ENCODE measurements around the gene MYDGF. TPM values are rescaled to one million over a fixed set of nuclear protein-coding genes. Genes with fewer than 3 reads are reported as not detected.

The MYDGF gene
- polyA plus RNA-seq, 3 donors, result 64.6 to 165 (median 160) TPM

DNA sequence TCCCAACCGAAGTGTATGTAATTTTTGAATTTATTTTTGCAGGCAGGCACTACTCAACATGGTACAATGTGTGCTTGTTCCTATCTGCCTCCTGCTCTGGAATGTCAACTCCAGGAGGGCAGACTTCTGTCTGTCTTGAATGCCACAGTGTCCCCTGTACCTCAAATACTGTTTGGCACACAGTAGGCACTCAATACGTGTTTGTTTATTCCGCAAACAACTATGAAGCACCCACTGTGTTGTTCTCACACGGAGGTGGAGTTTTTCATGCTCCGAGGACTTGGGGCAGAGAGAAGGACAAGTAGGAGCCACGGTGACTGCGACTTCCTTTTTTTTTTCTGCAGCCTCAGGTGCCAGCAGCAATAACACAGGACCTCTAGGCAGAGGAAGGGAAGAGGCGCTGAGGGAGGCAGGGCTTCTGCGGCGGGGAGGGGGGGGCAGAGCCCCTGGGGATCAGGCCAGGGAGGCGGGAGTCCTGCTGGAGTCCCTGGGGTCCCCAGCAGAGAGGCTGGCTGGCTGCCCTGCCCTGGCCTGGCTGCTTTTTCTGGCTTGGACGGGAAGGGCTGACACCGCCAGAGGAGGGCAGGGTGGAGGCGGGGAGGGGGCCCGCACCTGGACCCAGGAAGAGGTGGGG, 60.1 kb downstream of the MYDGF start:
- no peaks in the 10 kb centered on the region for H3K79me2 ChIP-seq (ENCODE audit: insufficient read depth, low read length)
- WGBS (ENCODE audit: insufficient coverage), result 11% methylated on average over 12 of the region's 15 CpGs
- H3K36me3 Mint-ChIP-seq, result peaks cover 0 to 2% of the 10 kb centered on the region in 2 donors
- H2AFZ ChIP-seq (ENCODE audit: insufficient read depth, low read depth, low read length, poor library complexity, severe bottlenecking), result peak overlapping the region; percentile 76
- peaks cover 43% of the 10 kb centered on the region for H3K4me1 Mint-ChIP-seq
- H3K4me1 ChIP-seq (ENCODE audit: control insufficient read depth in 1 of 2, insufficient read depth in 2 of 2, low read length in 2 of 2), result peaks cover 43 to 44% of the 10 kb centered on the region in 2 donors
- H3K27me3 ChIP-seq (ENCODE audit: control insufficient read depth in 2 of 2, insufficient read depth in 2 of 2, low read length in 2 of 2), result peaks cover 0 to 3% of the 10 kb centered on the region in 2 donors
- peak overlapping the region in 2 of 3 experiments; percentile 31 to 45 for H3K4me3 ChIP-seq (replicated peaks in 1 of 3; ENCODE audit: low read depth in 2 of 3, low read length in 3 of 3)
- H3K27ac ChIP-seq (ENCODE audit: low read depth in 1 of 2, low read length in 2 of 2), result peak overlapping the region in 1 of 2 donors; percentile 78
- H3K4me2 ChIP-seq (replicated peaks; ENCODE audit: extremely low read depth, low read length, poor library complexity, severe bottlenecking), result peak overlapping the region; percentile 60
- H3K9ac ChIP-seq (ENCODE audit: insufficient read depth, low read length, poor library complexity, severe bottlenecking), result no peak overlapping the region
- intact Hi-C loops (cut with micrococcal nuclease), result no loop called here
- peaks cover 0 to 6% (median 0%) of the 10 kb centered on the region in 7 donors for H3K9me3 Mint-ChIP-seq
- peak overlapping the region; percentile 71 to 74 for H3K4me3 Mint-ChIP-seq
- H3K36me3 ChIP-seq (replicated peaks in 1 of 2; ENCODE audit: control insufficient read depth in 1 of 2, insufficient read depth in 2 of 2, low read length in 2 of 2), result no peaks in the 10 kb centered on the region
- TF ChIP-seq, protein P1, sequence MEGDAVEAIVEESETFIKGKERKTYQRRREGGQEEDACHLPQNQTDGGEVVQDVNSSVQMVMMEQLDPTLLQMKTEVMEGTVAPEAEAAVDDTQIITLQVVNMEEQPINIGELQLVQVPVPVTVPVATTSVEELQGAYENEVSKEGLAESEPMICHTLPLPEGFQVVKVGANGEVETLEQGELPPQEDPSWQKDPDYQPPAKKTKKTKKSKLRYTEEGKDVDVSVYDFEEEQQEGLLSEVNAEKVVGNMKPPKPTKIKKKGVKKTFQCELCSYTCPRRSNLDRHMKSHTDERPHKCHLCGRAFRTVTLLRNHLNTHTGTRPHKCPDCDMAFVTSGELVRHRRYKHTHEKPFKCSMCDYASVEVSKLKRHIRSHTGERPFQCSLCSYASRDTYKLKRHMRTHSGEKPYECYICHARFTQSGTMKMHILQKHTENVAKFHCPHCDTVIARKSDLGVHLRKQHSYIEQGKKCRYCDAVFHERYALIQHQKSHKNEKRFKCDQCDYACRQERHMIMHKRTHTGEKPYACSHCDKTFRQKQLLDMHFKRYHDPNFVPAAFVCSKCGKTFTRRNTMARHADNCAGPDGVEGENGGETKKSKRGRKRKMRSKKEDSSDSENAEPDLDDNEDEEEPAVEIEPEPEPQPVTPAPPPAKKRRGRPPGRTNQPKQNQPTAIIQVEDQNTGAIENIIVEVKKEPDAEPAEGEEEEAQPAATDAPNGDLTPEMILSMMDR (IDR thresholded peaks at IDR 0.05), result no peak
- no peaks in the 10 kb centered on the region for H4K20me1 ChIP-seq (ENCODE audit: insufficient read depth, low read length)
- H3K9me3 ChIP-seq (replicated peaks in 1 of 2; ENCODE audit: control insufficient read depth in 1 of 2, insufficient read depth in 1 of 2, low read length in 2 of 2), result no peaks in the 10 kb centered on the region
- peak overlapping the region; percentile 61 to 88 (median 79) for H3K27ac Mint-ChIP-seq
- peak; percentile 51 to 77 (median 71) for DNase-seq
- H3K27me3 Mint-ChIP-seq (ENCODE audit: low read depth in 3 of 3), result peaks cover 11 to 22% (median 19%) of the 10 kb centered on the region in 3 donors

Other genes with a start within 250 kb of the MYDGF start
- gene UBXN6, start 212.5 kb downstream of the MYDGF start, polyA plus RNA-seq, result 10 to 100 TPM in 1 of 3 donors, 1 to 10 TPM in 2; 3.8 to 64.5 (median 5.4) TPM
- gene HDGFL2, start 198.0 kb downstream of the MYDGF start, polyA plus RNA-seq, result 10 to 100 TPM in 2 of 3 donors, 1 to 10 TPM in 1; 7.0 to 13.2 (median 10.5) TPM
- under 1 TPM in 2 of 3 donors, not detected in 1; 0.05 to 0.19 TPM for gene PLIN4, start 151.9 kb downstream of the MYDGF start, polyA plus RNA-seq
- gene PLIN5, start 135.1 kb downstream of the MYDGF start, polyA plus RNA-seq, result 1 to 10 TPM in 1 of 3 donors, under 1 TPM in 2; 0.28 to 3.0 (median 0.58) TPM
- gene LRG1, start 130.3 kb downstream of the MYDGF start, polyA plus RNA-seq, result 10 to 100 TPM in 1 of 3 donors, 1 to 10 TPM in 2; 5.5 to 50.1 (median 9.6) TPM
- gene SEMA6B, start 110.7 kb downstream of the MYDGF start, polyA plus RNA-seq, result 1 to 10 TPM in 1 of 3 donors, under 1 TPM in 2; 0.12 to 1.6 (median 0.87) TPM
- gene TNFAIP8L1, start 30.8 kb downstream of the MYDGF start, polyA plus RNA-seq, result 1 to 10 TPM; 1.8 to 3.9 (median 3.7) TPM
- gene DPP9, start 53.5 kb upstream of the MYDGF start, polyA plus RNA-seq, result 10 to 100 TPM; 12.6 to 23.8 (median 13.9) TPM
- gene FEM1A, start 121.4 kb upstream of the MYDGF start, polyA plus RNA-seq, result 1 to 10 TPM; 2.1 to 4.2 (median 2.4) TPM
- 10 to 100 TPM in 1 of 3 donors, 1 to 10 TPM in 2; 5.9 to 10.7 (median 9.2) TPM for gene TICAM1, start 161.4 kb upstream of the MYDGF start, polyA plus RNA-seq
- gene PLIN3, start 197.3 kb upstream of the MYDGF start, polyA plus RNA-seq, result 100 to 1,000 TPM in 2 of 3 donors, 10 to 100 TPM in 1; 78.8 to 151 (median 138) TPM
- gene ARRDC5, start 232.6 kb upstream of the MYDGF start, polyA plus RNA-seq, result 1 to 10 TPM in 2 of 3 donors, under 1 TPM in 1; 0.46 to 3.9 (median 1.0) TPM
- gene UHRF1, start 239.2 kb upstream of the MYDGF start, polyA plus RNA-seq, result under 1 TPM; 0.06 to 0.77 (median 0.63) TPM